HepG2 (cell line): ENCODE data around the gene MNT. TPM values are rescaled to one million over a fixed set of nuclear protein-coding genes. Genes with fewer than 3 reads are reported as not detected.

Experiments
- ATAC-seq: fragments of 200-7000 bp; cut with Tn5 transposase; 3 replicates; pipeline ENCODE4 v1.9.1; 2020; ENCODE audit warnings: mild to moderate bottlenecking, moderate library complexity
- BruUV-seq: library from RNA; stranded (reverse); fragments of 400-500 nt; replicated peaks from 2 replicates; lab custom pipeline; 2021; lab: Mats Ljungman, UMichigan
- CTCF ChIA-PET: fragments of 300-600 bp; formaldehyde crosslinking; extraction: SDS; loops from one replicate; lab custom pipeline; 2021; ENCODE audit warnings: low total read pairs, inconsistent platforms, low intra/inter-chr PET ratio; lab: Yijun Ruan, JAX
- POLR2A ChIA-PET: fragments of 350-600 bp; sonication (Branson Sonifier 250); formaldehyde crosslinking; loops from one replicate; lab custom pipeline; 2020; ENCODE audit warnings: antibody characterized with exemption, inconsistent platforms; lab: Yijun Ruan, JAX
- DNase-seq: peaks from one replicate; pipeline ENCODE4 v3.0.0-alpha.2; 2015; ENCODE audit warnings: low spot score
- FAIRE-seq: peaks from 3 replicates; lab custom pipeline; 2011; peaks lifted over from hg19 to GRCh38; lab: Jason Lieb, UNC
- H2AFZ ChIP-seq: one replicate; pipeline ENCODE4 v1.6.1; 2011; ENCODE audit warnings: low read length, inconsistent platforms
- H3K27ac ChIP-seq: fragments of 300-600 bp; 3 replicates; pipeline ENCODE4 v1.8.0; 2011; ENCODE audit warnings: mixed run types, mild to moderate bottlenecking, mixed read lengths, low read length, inconsistent platforms; ENCODE audit not compliant: insufficient read depth; ENCODE audit errors: extremely low read length
- H3K27me3 ChIP-seq, 2 experiments: fragments of 200-600 bp in 1 of 2; 2 replicates in 1 of 2; 3 replicates in 1 of 2; pipeline versions ENCODE4 v1.6.0 to v1.8.0; 2011; ENCODE audit warnings: low read length in 2 of 2, mild to moderate bottlenecking in 2 of 2, moderate library complexity in 2 of 2, inconsistent platforms in 1 of 2; ENCODE audit not compliant: insufficient read depth in 2 of 2, control insufficient read depth in 1 of 2
- H3K36me3 ChIP-seq, 2 experiments: fragments of 200-600 bp in 1 of 2; replicated peaks in 1 of 2; 2 replicates in 1 of 2; 3 replicates in 1 of 2; pipeline versions ENCODE4 v1.5.1 to v1.8.0; 2011; ENCODE audit warnings: low read length in 2 of 2, inconsistent platforms in 1 of 2; ENCODE audit not compliant: insufficient read depth in 2 of 2, control insufficient read depth in 1 of 2
- H3K4me1 ChIP-seq: 2 replicates; pipeline ENCODE4 v1.5.1; 2012; ENCODE audit warnings: low read length, inconsistent platforms; ENCODE audit not compliant: insufficient read depth
- H3K4me2 ChIP-seq: 2 replicates; pipeline ENCODE4 v1.6.0; 2011; ENCODE audit warnings: low read depth, low read length, inconsistent platforms
- H3K4me3 ChIP-seq, 3 experiments: fragments of 200-600 bp in 1 of 3; sonication (generic), shearing (Covaris generic) in 1 of 3; replicated peaks in 1 of 3; 2 replicates each; pipeline ENCODE4 v1.5.1; 2011 to 2016; ENCODE audit warnings: low read length in 3 of 3, inconsistent platforms in 2 of 3, low read depth in 2 of 3, mild to moderate bottlenecking in 2 of 3, control low read depth in 1 of 3, mixed read lengths in 1 of 3; ENCODE audit not compliant: insufficient read depth in 1 of 3
- H3K79me2 ChIP-seq: one replicate; pipeline ENCODE4 v1.6.1; 2011; ENCODE audit warnings: low read length, inconsistent platforms; ENCODE audit not compliant: insufficient read depth
- H3K9ac ChIP-seq: 2 replicates; pipeline ENCODE4 v1.6.0; 2011; ENCODE audit warnings: mild to moderate bottlenecking, low read depth, low read length, inconsistent platforms; ENCODE audit not compliant: insufficient read depth
- H3K9me3 ChIP-seq: 2 replicates; pipeline ENCODE4 v1.5.1; 2012; ENCODE audit warnings: mild to moderate bottlenecking, low read length
- H4K20me1 ChIP-seq: 2 replicates; pipeline ENCODE4 v1.6.0; 2011; ENCODE audit warnings: inconsistent platforms, mild to moderate bottlenecking, low read length, moderate library complexity; ENCODE audit not compliant: insufficient read depth
- ATAD3A ChIP-seq: sonication (generic); formaldehyde crosslinking; IDR thresholded peaks from 2 replicates; pipeline ENCODE4 v1.4.0; 2020; ENCODE audit warnings: missing genetic modification reagents
- CBX1 ChIP-seq: IDR thresholded peaks from one replicate; pipeline ENCODE4 v1.6.1; 2016; ENCODE audit warnings: antibody characterized with exemption, low read depth
- FOXM1 ChIP-seq: sonication (generic); formaldehyde crosslinking; IDR thresholded peaks from 2 replicates; pipeline ENCODE4 v1.5.0; 2020; ENCODE audit warnings: missing genetic modification reagents
- GLI4 ChIP-seq: sonication (generic); formaldehyde crosslinking; IDR thresholded peaks from 2 replicates; pipeline ENCODE4 v1.5.1; 2020; ENCODE audit warnings: missing genetic modification reagents, mild to moderate bottlenecking, moderate library complexity, borderline replicate concordance
- KDM6A ChIP-seq: IDR thresholded peaks from 2 replicates; pipeline ENCODE4 v1.6.1; 2016; ENCODE audit warnings: low read depth
- MTF2 ChIP-seq: sonication (generic); formaldehyde crosslinking; IDR thresholded peaks from 2 replicates; pipeline ENCODE4 v1.5.0; 2020; ENCODE audit warnings: missing genetic modification reagents, borderline replicate concordance
- PHF5A ChIP-seq: IDR thresholded peaks from one replicate; pipeline ENCODE4 v1.6.1; 2018; ENCODE audit warnings: low read depth, missing genetic modification reagents; ENCODE audit not compliant: unreplicated experiment
- SNAI1 ChIP-seq: sonication (generic); formaldehyde crosslinking; IDR thresholded peaks from 2 replicates; pipeline ENCODE4 v1.5.0; 2020; ENCODE audit warnings: mild to moderate bottlenecking, missing genetic modification reagents, borderline replicate concordance
- ZFP82 ChIP-seq: sonication (generic); formaldehyde crosslinking; IDR thresholded peaks from 2 replicates; pipeline ENCODE4 v1.5.1; 2020; ENCODE audit warnings: mild to moderate bottlenecking, missing genetic modification reagents, borderline replicate concordance
- ZNF136 ChIP-seq: sonication (generic); formaldehyde crosslinking; IDR thresholded peaks from 2 replicates; pipeline ENCODE4 v1.8.1; 2022; ENCODE audit warnings: low read depth, mild to moderate bottlenecking, moderate library complexity, missing genetic modification reagents
- ZNF224 ChIP-seq: sonication (generic); formaldehyde crosslinking; IDR thresholded peaks from 2 replicates; pipeline ENCODE4 v1.5.0; 2020; ENCODE audit warnings: mild to moderate bottlenecking, missing genetic modification reagents
- ZNF253 ChIP-seq: sonication (generic); formaldehyde crosslinking; IDR thresholded peaks from 2 replicates; pipeline ENCODE4 v1.8.0; 2022; ENCODE audit warnings: mild to moderate bottlenecking, missing genetic modification reagents, borderline replicate concordance
- ZNF431 ChIP-seq: sonication (generic); formaldehyde crosslinking; IDR thresholded peaks from 2 replicates; pipeline ENCODE4 v1.9.0; 2022; ENCODE audit warnings: missing genetic modification reagents, low read depth, mild to moderate bottlenecking, borderline replicate concordance
- ZNF550 ChIP-seq: sonication (generic); formaldehyde crosslinking; IDR thresholded peaks from 2 replicates; pipeline ENCODE4 v1.4.0; 2020; ENCODE audit warnings: mild to moderate bottlenecking, missing genetic modification reagents, borderline replicate concordance
- ZNF552 ChIP-seq: sonication (generic); formaldehyde crosslinking; IDR thresholded peaks from 2 replicates; pipeline ENCODE4 v1.9.0; 2022; ENCODE audit warnings: missing genetic modification reagents, mild to moderate bottlenecking, borderline replicate concordance
- ZNF83 ChIP-seq: sonication (generic); formaldehyde crosslinking; IDR thresholded peaks from 2 replicates; pipeline ENCODE4 v1.4.0; 2020; ENCODE audit warnings: missing genetic modification reagents, mild to moderate bottlenecking, borderline replicate concordance
- ZSCAN25 ChIP-seq: sonication (generic); formaldehyde crosslinking; IDR thresholded peaks from 2 replicates; pipeline ENCODE4 v1.8.0; 2022; ENCODE audit warnings: mild to moderate bottlenecking, missing genetic modification reagents
- ZSCAN30 ChIP-seq: sonication (generic); formaldehyde crosslinking; IDR thresholded peaks from 2 replicates; pipeline ENCODE4 v1.5.0; 2020; ENCODE audit warnings: mild to moderate bottlenecking, missing genetic modification reagents
- WGBS: methylation state at CpG from one replicate; pipeline ENCODE4 v1.1.6; 2017; ENCODE audit warnings: low lambda C conversion rate; 5-methylcytosine and 5-hydroxymethylcytosine counted together
- in situ Hi-C: cut with HindIII; loops from 2 replicates; pipeline ENCODE4 v1.10.0; 2017; ENCODE audit warnings: low pct_unique_long_range_greater_than_20kb; ENCODE audit not compliant: extremely low pct_ligation_motif_present
- intact Hi-C: fragments of 100-400 bp; cut with micrococcal nuclease; formaldehyde crosslinking; loops from one replicate; pipeline ENCODE4 v1.10.0; 2022; ENCODE audit not compliant: unreplicated experiment
- polyA plus RNA-seq, 8 experiments: library from polyadenylated mRNA; depleted of rRNA in 3 of 8; stranded (reverse) in 7 of 8; unstranded in 1 of 8; fragments of >200 nt; fragmentation: Illumina TruSeq in 4 of 8; extraction: Trizol in 4 of 8; gene quantifications; 2 replicates each; pipeline versions ENCODE4 v1.2.1 to v1.2.3, GENCODE V29; 2011 to 2016; ENCODE audit warnings: low read depth in 4 of 8, missing spikeins in 1 of 8, mixed read lengths in 1 of 8; ENCODE audit not compliant: insufficient read depth in 1 of 8
- total RNA-seq, 5 experiments: library from RNA; depleted of rRNA; stranded (reverse); fragments of >200 nt; fragmentation: Illumina TruSeq; extraction: Trizol; gene quantifications; 2 replicates each; pipeline ENCODE4 v1.2.3, GENCODE V29; 2016; ENCODE audit warnings: low read depth in 1 of 5
- TF ChIP-seq, protein P1 (sequence below): sonication (generic); formaldehyde crosslinking; conservative IDR thresholded peaks from 2 replicates; pipeline ENCODE4 v1.4.0; 2020; ENCODE audit warnings: missing genetic modification reagents
- TF ChIP-seq, protein P2 (sequence below): sonication (generic); formaldehyde crosslinking; conservative IDR thresholded peaks from 2 replicates; pipeline ENCODE4 v1.5.0; 2020; ENCODE audit warnings: missing genetic modification reagents

MNT gene
- total and polyA plus RNA-seq, 2 of the 13 experiments (the other 11 are each of a cell fraction or from before 2014, with no cell fraction given): 2.1 to 3.5 TPM

DNA sequence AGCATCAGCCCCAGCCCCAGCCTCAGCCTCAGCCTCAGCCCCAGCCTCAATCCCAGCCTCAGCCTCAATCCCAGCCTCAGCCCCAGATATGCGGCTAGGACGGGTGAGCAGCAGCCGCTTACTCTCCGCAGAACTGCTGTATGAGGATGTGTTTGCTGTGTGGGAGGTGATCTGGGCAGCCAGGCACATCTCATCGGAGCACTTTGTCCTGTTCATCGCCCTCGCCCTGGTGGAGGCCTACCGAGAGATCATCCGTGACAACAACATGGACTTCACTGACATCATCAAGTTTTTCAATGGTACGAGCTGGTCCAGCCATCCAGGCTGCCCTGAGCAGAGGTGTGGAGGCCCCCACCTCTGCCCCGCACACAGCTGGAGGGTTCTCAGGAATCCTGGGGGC is 22.0 kb downstream of the MNT start:
- Histone ChIP-seq H4K20me1 (0 out of 2 replicates have a peak, but pooled peaks cover 3% of the 10 kb centered on the region), H3K9ac (no peak overlapping the region), H3K4me3 (no peak overlapping the region)
- TF ChIP-seq ZNF550: no peak
- no peak for TF ChIP-seq ZFP82 (CRISPR knock-in tag)
- TF ChIP-seq MTF2 (CRISPR knock-in tag): no peak
- no peak for TF ChIP-seq ATAD3A (CRISPR knock-in tag)
- TF ChIP-seq KDM6A: no peak
- TF ChIP-seq ZNF83 (CRISPR knock-in tag): no peak
- no peak for TF ChIP-seq CBX1
- TF ChIP-seq, protein P1, sequence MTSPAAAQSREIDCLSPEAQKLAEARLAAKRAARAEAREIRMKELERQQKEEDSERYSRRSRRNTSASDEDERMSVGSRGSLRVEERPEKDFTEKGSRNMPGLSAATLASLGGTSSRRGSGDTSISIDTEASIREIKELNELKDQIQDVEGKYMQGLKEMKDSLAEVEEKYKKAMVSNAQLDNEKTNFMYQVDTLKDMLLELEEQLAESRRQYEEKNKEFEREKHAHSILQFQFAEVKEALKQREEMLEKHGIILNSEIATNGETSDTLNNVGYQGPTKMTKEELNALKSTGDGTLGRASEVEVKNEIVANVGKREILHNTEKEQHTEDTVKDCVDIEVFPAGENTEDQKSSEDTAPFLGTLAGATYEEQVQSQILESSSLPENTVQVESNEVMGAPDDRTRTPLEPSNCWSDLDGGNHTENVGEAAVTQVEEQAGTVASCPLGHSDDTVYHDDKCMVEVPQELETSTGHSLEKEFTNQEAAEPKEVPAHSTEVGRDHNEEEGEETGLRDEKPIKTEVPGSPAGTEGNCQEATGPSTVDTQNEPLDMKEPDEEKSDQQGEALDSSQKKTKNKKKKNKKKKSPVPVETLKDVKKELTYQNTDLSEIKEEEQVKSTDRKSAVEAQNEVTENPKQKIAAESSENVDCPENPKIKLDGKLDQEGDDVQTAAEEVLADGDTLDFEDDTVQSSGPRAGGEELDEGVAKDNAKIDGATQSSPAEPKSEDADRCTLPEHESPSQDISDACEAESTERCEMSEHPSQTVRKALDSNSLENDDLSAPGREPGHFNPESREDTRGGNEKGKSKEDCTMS (CRISPR knock-in tag): no peak
- TF ChIP-seq ZNF224 (CRISPR knock-in tag): no peak
- TF ChIP-seq PHF5A (CRISPR knock-in tag): no peak
- no peak for TF ChIP-seq FOXM1 (CRISPR knock-in tag)
- TF ChIP-seq ZNF552 (CRISPR knock-in tag): no peak
- TF ChIP-seq, protein P2, sequence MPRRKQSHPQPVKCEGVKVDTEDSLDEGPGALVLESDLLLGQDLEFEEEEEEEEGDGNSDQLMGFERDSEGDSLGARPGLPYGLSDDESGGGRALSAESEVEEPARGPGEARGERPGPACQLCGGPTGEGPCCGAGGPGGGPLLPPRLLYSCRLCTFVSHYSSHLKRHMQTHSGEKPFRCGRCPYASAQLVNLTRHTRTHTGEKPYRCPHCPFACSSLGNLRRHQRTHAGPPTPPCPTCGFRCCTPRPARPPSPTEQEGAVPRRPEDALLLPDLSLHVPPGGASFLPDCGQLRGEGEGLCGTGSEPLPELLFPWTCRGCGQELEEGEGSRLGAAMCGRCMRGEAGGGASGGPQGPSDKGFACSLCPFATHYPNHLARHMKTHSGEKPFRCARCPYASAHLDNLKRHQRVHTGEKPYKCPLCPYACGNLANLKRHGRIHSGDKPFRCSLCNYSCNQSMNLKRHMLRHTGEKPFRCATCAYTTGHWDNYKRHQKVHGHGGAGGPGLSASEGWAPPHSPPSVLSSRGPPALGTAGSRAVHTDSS: no peak
- no peak for TF ChIP-seq ZSCAN30 (CRISPR knock-in tag)
- TF ChIP-seq ZNF253 (CRISPR knock-in tag): no peak
- no peak for TF ChIP-seq GLI4 (CRISPR knock-in tag)
- no peak for TF ChIP-seq ZNF136
- TF ChIP-seq ZSCAN25 (CRISPR knock-in tag): no peak
- TF ChIP-seq SNAI1: no peak
- TF ChIP-seq ZNF431 (CRISPR knock-in tag): no peak
- TF ChIP-seq, all 625 proteins: peak for 0
- FAIRE-seq (no peak), ATAC-seq (no peak), DNase-seq (no peak)
- H3K79me2 ChIP-seq: no peaks in the 10 kb centered on the region
- H3K27me3 ChIP-seq: no peaks in the 10 kb centered on the region
- POLR2A ChIA-PET: no interaction called here
- no peaks in the 10 kb centered on the region for H3K9me3 ChIP-seq
- intact Hi-C loops (no loop called here), in situ Hi-C loops (loop anchor here (5.0 kb wide), 1 partner anchor 33 kb away; no protein-coding TSS in a partner anchor)
- 92% methylated on average over 10 of the region's 11 CpGs for WGBS
- H2AFZ ChIP-seq: no peak overlapping the region
- peaks cover 13% of the 10 kb centered on the region for H3K4me1 ChIP-seq
- no peak overlapping the region for H3K27ac ChIP-seq
- no TSS peak for BruUV-seq
- CTCF ChIA-PET: no interaction called here
- H3K4me2 ChIP-seq: no peak overlapping the region
- H3K36me3 ChIP-seq: peaks cover 5 to 8% of the 10 kb centered on the region in 2 experiments; a peak in 3 of 5 replicates
